ENCODE measurements around the gene RAB8A.

Gene RAB8A

GRCh38 chr19:16160943-16161560 lies 49.4 kb downstream of the RAB8A start:
- TF ChIP-seq EZH2 (IDR thresholded peaks at IDR 0.05; ENCODE audit: borderline replicate concordance, low read length) (no peak), CTCF (IDR thresholded peaks at IDR 0.05; ENCODE audit: low read length) (no peak)
- Histone ChIP-seq H3K4me2 (ENCODE audit: low read length) (no peak overlapping the region), H3K9ac (ENCODE audit: low read length) (no peak overlapping the region), H3K27ac (ENCODE audit: low read depth, low read length, poor library complexity, severe bottlenecking) (no peak overlapping the region), H3F3A (ENCODE audit: insufficient read depth, low read length) (no peaks in the 10 kb centered on the region), H3K9me3 (ENCODE audit: low read length) (no peaks in the 10 kb centered on the region), H3K27me3 (ENCODE audit: insufficient read depth, low read length) (no peaks in the 10 kb centered on the region), H2AFZ (ENCODE audit: low read length) (no peak overlapping the region), H3K79me2 (ENCODE audit: insufficient read depth, low read length) (no peaks in the 10 kb centered on the region), H4K20me1 (ENCODE audit: insufficient read depth, low read length) (no peaks in the 10 kb centered on the region), H3K36me3 (ENCODE audit: insufficient read depth, low read length) (peaks cover 21% of the 10 kb centered on the region), H3K9me2 (ENCODE audit: low read depth, low read length) (no peaks in the 10 kb centered on the region), H3K4me3 (ENCODE audit: low read depth, low read length, poor library complexity, severe bottlenecking) (no peak overlapping the region), H3K4me1 (ENCODE audit: insufficient read depth, low read length, severe bottlenecking) (no peaks in the 10 kb centered on the region)

GRCh38 chr19:16161840-16162239 lies 50.2 kb downstream of the RAB8A start:
- no peak overlapping the region for H3K9ac ChIP-seq (ENCODE audit: low read length)
- H3K4me3 ChIP-seq (ENCODE audit: low read depth, low read length, poor library complexity, severe bottlenecking) = no peak overlapping the region
- H3K9me3 ChIP-seq (ENCODE audit: low read length) = no peaks in the 10 kb centered on the region
- no peaks in the 10 kb centered on the region for H3K27me3 ChIP-seq (ENCODE audit: insufficient read depth, low read length)
- H3K4me1 ChIP-seq (ENCODE audit: insufficient read depth, low read length, severe bottlenecking) = no peaks in the 10 kb centered on the region
- H3K79me2 ChIP-seq (ENCODE audit: insufficient read depth, low read length) = no peaks in the 10 kb centered on the region
- no peaks in the 10 kb centered on the region for H3K9me2 ChIP-seq (ENCODE audit: low read depth, low read length)
- H3K4me2 ChIP-seq (ENCODE audit: low read length) = no peak overlapping the region
- no peaks in the 10 kb centered on the region for H3F3A ChIP-seq (ENCODE audit: insufficient read depth, low read length)
- no peaks in the 10 kb centered on the region for H4K20me1 ChIP-seq (ENCODE audit: insufficient read depth, low read length)
- H3K27ac ChIP-seq (ENCODE audit: low read depth, low read length, poor library complexity, severe bottlenecking) = no peak overlapping the region
- no peak overlapping the region for H2AFZ ChIP-seq (ENCODE audit: low read length)
- peaks cover 13% of the 10 kb centered on the region for H3K36me3 ChIP-seq (ENCODE audit: insufficient read depth, low read length)
- TF ChIP-seq CTCF (IDR thresholded peaks at IDR 0.05; ENCODE audit: low read length) = no peak
- TF ChIP-seq EZH2 (IDR thresholded peaks at IDR 0.05; ENCODE audit: borderline replicate concordance, low read length) = no peak

- Histone ChIP-seq H4K20me1 (ENCODE audit: insufficient read depth, low read length) (no peaks in the 10 kb centered on the region), H3K9me3 (ENCODE audit: low read length) (no peaks in the 10 kb centered on the region), H3K4me3 (ENCODE audit: low read depth, low read length, poor library complexity, severe bottlenecking) (no peak overlapping the region), H3K4me2 (ENCODE audit: low read length) (no peak overlapping the region), H3F3A (ENCODE audit: insufficient read depth, low read length) (no peaks in the 10 kb centered on the region), H3K9ac (ENCODE audit: low read length) (no peak overlapping the region), H3K36me3 (ENCODE audit: insufficient read depth, low read length) (no peaks in the 10 kb centered on the region; the same call in 1 of the 2 replicates), H3K79me2 (ENCODE audit: insufficient read depth, low read length) (no peaks in the 10 kb centered on the region), H3K4me1 (ENCODE audit: insufficient read depth, low read length, severe bottlenecking) (no peaks in the 10 kb centered on the region), H3K9me2 (ENCODE audit: low read depth, low read length) (no peaks in the 10 kb centered on the region), H2AFZ (ENCODE audit: low read length) (no peak overlapping the region), H3K27me3 (ENCODE audit: insufficient read depth, low read length) (no peaks in the 10 kb centered on the region), H3K27ac (ENCODE audit: low read depth, low read length, poor library complexity, severe bottlenecking) (no peak overlapping the region)
- TF ChIP-seq EZH2 (IDR thresholded peaks at IDR 0.05; ENCODE audit: borderline replicate concordance, low read length) (no peak), CTCF (IDR thresholded peaks at IDR 0.05; ENCODE audit: low read length) (no peak)
Observed at GRCh38 chr19:16164222-16164890, 52.7 kb downstream of the RAB8A start.
